ENCODE measurements around the gene SLC22A2.

Gene SLC22A2

GRCh38 chr6:160207618-160208017, 51.0 kb downstream of the SLC22A2 start:
- DNase-seq (ENCODE audit: low read depth in 2 of 2) = no peak

- no peak for DNase-seq (ENCODE audit: low read depth in 2 of 2)
Observed at GRCh38 chr6:160204710-160205109, 53.9 kb downstream of the SLC22A2 start.

- no peak for DNase-seq (ENCODE audit: low read depth in 2 of 2)
Observed at GRCh38 chr6:160203953-160204352, 54.7 kb downstream of the SLC22A2 start.

GRCh38 chr6:160203522-160203921, 55.1 kb downstream of the SLC22A2 start:
- no peak for DNase-seq (ENCODE audit: low read depth in 2 of 2)

GRCh38 chr6:160203076-160203475, 55.5 kb downstream of the SLC22A2 start:
- no peak for DNase-seq (ENCODE audit: low read depth in 2 of 2)

- DNase-seq (ENCODE audit: low read depth in 2 of 2) = no peak
Observed at GRCh38 chr6:160202411-160202810, 56.2 kb downstream of the SLC22A2 start.

- no peak for DNase-seq (ENCODE audit: low read depth in 2 of 2)
Observed at GRCh38 chr6:160201061-160201460, 57.6 kb downstream of the SLC22A2 start.

GRCh38 chr6:160198606-160199211, 59.9 kb downstream of the SLC22A2 start:
- no peak for DNase-seq (ENCODE audit: low read depth in 2 of 2)

GRCh38 chr6:160197662-160198061, 61.0 kb downstream of the SLC22A2 start:
- DNase-seq (ENCODE audit: low read depth in 2 of 2) = no peak

GRCh38 chr6:160194808-160195207, 63.8 kb downstream of the SLC22A2 start:
- no peak for DNase-seq (ENCODE audit: low read depth in 2 of 2)

- no peak for DNase-seq (ENCODE audit: low read depth in 2 of 2)
Observed at GRCh38 chr6:160192840-160193239, 65.8 kb downstream of the SLC22A2 start.

GRCh38 chr6:160190973-160191372, 67.6 kb downstream of the SLC22A2 start:
- DNase-seq (ENCODE audit: low read depth in 2 of 2) = no peak

GRCh38 chr6:160190081-160190480, 68.5 kb downstream of the SLC22A2 start:
- DNase-seq (ENCODE audit: low read depth in 2 of 2) = no peak

- no peak for DNase-seq (ENCODE audit: low read depth in 2 of 2)
Observed at GRCh38 chr6:160188773-160189172, 69.8 kb downstream of the SLC22A2 start.

GRCh38 chr6:160180706-160181105, 77.9 kb downstream of the SLC22A2 start:
- no peak for DNase-seq (ENCODE audit: low read depth in 2 of 2)

- DNase-seq (ENCODE audit: low read depth in 2 of 2) = no peak
Observed at GRCh38 chr6:160178271-160178670, 80.3 kb downstream of the SLC22A2 start.

GRCh38 chr6:160177220-160177619, 81.4 kb downstream of the SLC22A2 start:
- no peak for DNase-seq (ENCODE audit: low read depth in 2 of 2)

- no peak for DNase-seq (ENCODE audit: low read depth in 2 of 2)
Observed at GRCh38 chr6:160174681-160175080, 83.9 kb downstream of the SLC22A2 start.

- no peak for DNase-seq (ENCODE audit: low read depth in 2 of 2)
Observed at GRCh38 chr6:160173806-160174527, 84.7 kb downstream of the SLC22A2 start.

GRCh38 chr6:160172704-160173103, 85.9 kb downstream of the SLC22A2 start:
- DNase-seq (ENCODE audit: low read depth in 2 of 2) = no peak

GRCh38 chr6:160170018-160170680, 88.5 kb downstream of the SLC22A2 start:
- DNase-seq (ENCODE audit: low read depth in 2 of 2) = no peak

GRCh38 chr6:160167604-160168399, 90.8 kb downstream of the SLC22A2 start:
- no peak for DNase-seq (ENCODE audit: low read depth in 2 of 2)

Data from fibroblast of skin of left biceps (primary cell).